ENCODE measurements around the gene CASK.

DNA sequence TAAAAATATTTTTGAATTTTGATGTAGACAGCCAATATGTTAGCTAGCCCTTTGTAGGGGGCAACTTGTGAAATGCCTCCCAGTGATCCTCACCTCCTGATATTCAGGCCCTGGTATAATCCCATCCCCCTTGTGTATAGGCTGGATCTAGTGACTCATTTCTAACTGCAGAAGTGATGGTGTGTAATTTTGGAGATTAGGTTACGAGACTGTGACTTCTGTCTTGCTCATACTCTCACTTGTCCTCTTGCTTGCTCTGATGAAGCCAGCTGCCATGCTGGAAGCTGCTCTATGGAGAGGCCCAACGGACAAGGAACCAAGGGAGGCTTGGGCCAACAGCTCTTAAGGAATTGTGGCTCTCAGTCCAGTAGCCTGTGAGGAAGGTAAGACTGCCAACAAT lies 137.7 kb downstream of the CASK start:
- no peak for TF ChIP-seq CTCF (CRISPR knock-in tag; IDR thresholded peaks at IDR 0.05)
- TF ChIP-seq ZNF274 (CRISPR knock-in tag; IDR thresholded peaks at IDR 0.05) = no peak
- TF ChIP-seq ARID2 (CRISPR knock-in tag; IDR thresholded peaks at IDR 0.05; ENCODE audit: borderline replicate concordance) = no peak
- no peak for TF ChIP-seq ZSCAN22 (CRISPR knock-in tag; IDR thresholded peaks at IDR 0.05)
- TF ChIP-seq ARNT2 (CRISPR knock-in tag; IDR thresholded peaks at IDR 0.05; ENCODE audit: low read depth) = no peak
- TF ChIP-seq GRHL1 (CRISPR knock-in tag; conservative IDR thresholded peaks at IDR 0.05) = no peak
- no peak for TF ChIP-seq ATF3 (CRISPR knock-in tag; IDR thresholded peaks at IDR 0.05)
- no peak for TF ChIP-seq POLR2AphosphoS5 (IDR thresholded peaks at IDR 0.05; ENCODE audit: low read depth, low read length)
- TF ChIP-seq, protein P1, sequence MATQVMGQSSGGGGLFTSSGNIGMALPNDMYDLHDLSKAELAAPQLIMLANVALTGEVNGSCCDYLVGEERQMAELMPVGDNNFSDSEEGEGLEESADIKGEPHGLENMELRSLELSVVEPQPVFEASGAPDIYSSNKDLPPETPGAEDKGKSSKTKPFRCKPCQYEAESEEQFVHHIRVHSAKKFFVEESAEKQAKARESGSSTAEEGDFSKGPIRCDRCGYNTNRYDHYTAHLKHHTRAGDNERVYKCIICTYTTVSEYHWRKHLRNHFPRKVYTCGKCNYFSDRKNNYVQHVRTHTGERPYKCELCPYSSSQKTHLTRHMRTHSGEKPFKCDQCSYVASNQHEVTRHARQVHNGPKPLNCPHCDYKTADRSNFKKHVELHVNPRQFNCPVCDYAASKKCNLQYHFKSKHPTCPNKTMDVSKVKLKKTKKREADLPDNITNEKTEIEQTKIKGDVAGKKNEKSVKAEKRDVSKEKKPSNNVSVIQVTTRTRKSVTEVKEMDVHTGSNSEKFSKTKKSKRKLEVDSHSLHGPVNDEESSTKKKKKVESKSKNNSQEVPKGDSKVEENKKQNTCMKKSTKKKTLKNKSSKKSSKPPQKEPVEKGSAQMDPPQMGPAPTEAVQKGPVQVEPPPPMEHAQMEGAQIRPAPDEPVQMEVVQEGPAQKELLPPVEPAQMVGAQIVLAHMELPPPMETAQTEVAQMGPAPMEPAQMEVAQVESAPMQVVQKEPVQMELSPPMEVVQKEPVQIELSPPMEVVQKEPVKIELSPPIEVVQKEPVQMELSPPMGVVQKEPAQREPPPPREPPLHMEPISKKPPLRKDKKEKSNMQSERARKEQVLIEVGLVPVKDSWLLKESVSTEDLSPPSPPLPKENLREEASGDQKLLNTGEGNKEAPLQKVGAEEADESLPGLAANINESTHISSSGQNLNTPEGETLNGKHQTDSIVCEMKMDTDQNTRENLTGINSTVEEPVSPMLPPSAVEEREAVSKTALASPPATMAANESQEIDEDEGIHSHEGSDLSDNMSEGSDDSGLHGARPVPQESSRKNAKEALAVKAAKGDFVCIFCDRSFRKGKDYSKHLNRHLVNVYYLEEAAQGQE (IDR thresholded peaks at IDR 0.05; ENCODE audit: borderline replicate concordance in 1 of 2, low read depth in 1 of 2, low read length in 2 of 2) = no peak

All from HepG2 (cell line).